ENCODE data around the gene SEMA4F. TPM values are rescaled to one million over a fixed set of nuclear protein-coding genes. Genes with fewer than 3 reads are reported as not detected.

The SEMA4F gene
- polyA plus RNA-seq, 1 donor (not counting 4 experiments of a cell fraction or from before 2014, with no cell fraction given) = 8.0 TPM

DNA sequence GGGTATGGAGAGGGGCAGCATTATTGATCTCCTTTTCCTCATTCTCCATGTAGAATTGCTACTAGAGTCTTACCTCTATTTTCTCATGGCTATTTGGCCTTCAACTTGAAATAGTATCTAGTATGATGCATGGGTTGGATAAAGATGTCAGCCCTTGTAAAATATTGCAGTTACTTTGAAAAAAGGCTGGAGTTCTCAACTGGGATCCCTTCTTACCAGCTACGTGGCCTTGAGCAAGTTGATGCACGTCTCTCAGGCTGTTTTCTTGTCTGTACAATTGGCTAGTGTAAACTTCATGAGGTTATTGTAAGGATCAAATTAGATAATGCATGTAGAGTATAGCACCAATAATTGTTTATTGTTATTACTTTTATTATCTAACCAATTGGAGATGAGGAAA, 50.2 kb downstream of the SEMA4F start:
- dilution Hi-C loops (cut with MboI; ENCODE audit: extremely low pct_ligation_motif_present, low sequenced_read_pairs) = no loop called here

DNA sequence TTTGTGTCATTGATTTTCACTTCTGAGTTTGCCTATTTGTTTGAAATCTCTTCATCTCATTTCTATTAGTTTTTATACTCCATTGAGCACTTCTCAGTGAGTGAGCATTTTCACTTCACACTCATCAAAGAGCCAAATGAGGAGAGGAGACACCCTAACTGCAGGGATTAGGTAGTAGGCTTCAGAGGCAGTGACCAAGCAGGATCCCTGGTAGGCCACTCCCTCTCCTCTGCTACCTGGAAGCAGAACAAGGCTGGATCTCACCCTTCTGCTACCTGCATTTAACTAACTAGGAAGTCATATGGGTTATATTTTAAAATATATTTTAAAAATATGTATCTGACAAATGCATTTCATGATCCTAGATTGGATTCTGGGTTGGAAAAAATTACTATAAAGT, 52.7 kb downstream of the SEMA4F start:
- no peak overlapping the region for H3K27ac ChIP-seq (ENCODE audit: control insufficient read depth, insufficient read depth, low read length)
- dilution Hi-C loops (cut with MboI; ENCODE audit: extremely low pct_ligation_motif_present, low sequenced_read_pairs) = no loop called here
- no peak for FAIRE-seq
- TF ChIP-seq EZH2 (IDR thresholded peaks at IDR 0.05; ENCODE audit: low read length) = no peak
- no peaks in the 10 kb centered on the region for H3K79me2 ChIP-seq (ENCODE audit: control insufficient read depth, insufficient read depth, low read length)
- no peaks in the 10 kb centered on the region for H3K9me3 ChIP-seq (ENCODE audit: control insufficient read depth, low read depth, low read length)
- no peak for DNase-seq (ENCODE audit: low read depth, low spot score)
- H4K20me1 ChIP-seq (ENCODE audit: control insufficient read depth, extremely low read depth, insufficient read depth, low read length) = no peaks in the 10 kb centered on the region
- H3K4me2 ChIP-seq (ENCODE audit: control insufficient read depth, extremely low read depth, insufficient read depth, low read depth, low read length) = no peak overlapping the region
- H2AFZ ChIP-seq (ENCODE audit: control insufficient read depth, low read length) = no peak overlapping the region
- H3K27me3 ChIP-seq (ENCODE audit: control insufficient read depth, extremely low read depth, insufficient read depth, low read length) = no peaks in the 10 kb centered on the region
- no peak overlapping the region for H3K9ac ChIP-seq (ENCODE audit: control insufficient read depth, extremely low read depth, insufficient read depth, low read length)
- H3K9me1 ChIP-seq (ENCODE audit: control insufficient read depth, extremely low read depth, insufficient read depth, low read length) = no peaks in the 10 kb centered on the region
- no peak overlapping the region for H3K4me3 ChIP-seq (ENCODE audit: control insufficient read depth in 2 of 3, extremely low read depth in 1 of 3, insufficient read depth in 2 of 3, low read depth in 1 of 3, low read length in 3 of 3)
- H3K36me3 ChIP-seq (ENCODE audit: control insufficient read depth in 2 of 2, extremely low read depth in 1 of 2, insufficient read depth in 2 of 2, low read length in 2 of 2) = no peaks in the 10 kb centered on the region
- peaks cover 8% of the 10 kb centered on the region for H3K4me1 ChIP-seq (ENCODE audit: control insufficient read depth, extremely low read depth, insufficient read depth, low read length)

More for the DNA sequence above, 50.2 kb downstream of the SEMA4F start:
- H3K27ac ChIP-seq (ENCODE audit: control insufficient read depth, insufficient read depth, low read length) = no peak overlapping the region
- H3K9me3 ChIP-seq (ENCODE audit: control insufficient read depth, low read depth, low read length) = no peaks in the 10 kb centered on the region
- H3K4me2 ChIP-seq (ENCODE audit: control insufficient read depth, extremely low read depth, insufficient read depth, low read depth, low read length) = no peak overlapping the region
- H2AFZ ChIP-seq (ENCODE audit: control insufficient read depth, low read length) = no peak overlapping the region
- no peak for DNase-seq (ENCODE audit: low read depth, low spot score)
- H3K4me1 ChIP-seq (ENCODE audit: control insufficient read depth, extremely low read depth, insufficient read depth, low read length) = peaks cover 8% of the 10 kb centered on the region
- H3K36me3 ChIP-seq (ENCODE audit: control insufficient read depth in 2 of 2, extremely low read depth in 1 of 2, insufficient read depth in 2 of 2, low read length in 2 of 2) = no peaks in the 10 kb centered on the region
- H3K9ac ChIP-seq (ENCODE audit: control insufficient read depth, extremely low read depth, insufficient read depth, low read length) = no peak overlapping the region
- H3K9me1 ChIP-seq (ENCODE audit: control insufficient read depth, extremely low read depth, insufficient read depth, low read length) = no peaks in the 10 kb centered on the region
- no peaks in the 10 kb centered on the region for H4K20me1 ChIP-seq (ENCODE audit: control insufficient read depth, extremely low read depth, insufficient read depth, low read length)
- FAIRE-seq = no peak
- no peaks in the 10 kb centered on the region for H3K79me2 ChIP-seq (ENCODE audit: control insufficient read depth, insufficient read depth, low read length)
- TF ChIP-seq, protein P1, sequence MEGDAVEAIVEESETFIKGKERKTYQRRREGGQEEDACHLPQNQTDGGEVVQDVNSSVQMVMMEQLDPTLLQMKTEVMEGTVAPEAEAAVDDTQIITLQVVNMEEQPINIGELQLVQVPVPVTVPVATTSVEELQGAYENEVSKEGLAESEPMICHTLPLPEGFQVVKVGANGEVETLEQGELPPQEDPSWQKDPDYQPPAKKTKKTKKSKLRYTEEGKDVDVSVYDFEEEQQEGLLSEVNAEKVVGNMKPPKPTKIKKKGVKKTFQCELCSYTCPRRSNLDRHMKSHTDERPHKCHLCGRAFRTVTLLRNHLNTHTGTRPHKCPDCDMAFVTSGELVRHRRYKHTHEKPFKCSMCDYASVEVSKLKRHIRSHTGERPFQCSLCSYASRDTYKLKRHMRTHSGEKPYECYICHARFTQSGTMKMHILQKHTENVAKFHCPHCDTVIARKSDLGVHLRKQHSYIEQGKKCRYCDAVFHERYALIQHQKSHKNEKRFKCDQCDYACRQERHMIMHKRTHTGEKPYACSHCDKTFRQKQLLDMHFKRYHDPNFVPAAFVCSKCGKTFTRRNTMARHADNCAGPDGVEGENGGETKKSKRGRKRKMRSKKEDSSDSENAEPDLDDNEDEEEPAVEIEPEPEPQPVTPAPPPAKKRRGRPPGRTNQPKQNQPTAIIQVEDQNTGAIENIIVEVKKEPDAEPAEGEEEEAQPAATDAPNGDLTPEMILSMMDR (optimal IDR thresholded peaks at IDR 0.05 in 1 of 3, IDR thresholded peaks at IDR 0.05 in 1 of 3, conservative IDR thresholded peaks at IDR 0.05 in 1 of 3; ENCODE audit: extremely low read depth in 1 of 3, insufficient read depth in 2 of 3, low read length in 3 of 3) = no peak
- TF ChIP-seq EZH2 (IDR thresholded peaks at IDR 0.05; ENCODE audit: low read length) = no peak
- H3K27me3 ChIP-seq (ENCODE audit: control insufficient read depth, extremely low read depth, insufficient read depth, low read length) = no peaks in the 10 kb centered on the region
- no peak overlapping the region for H3K4me3 ChIP-seq (ENCODE audit: control insufficient read depth in 2 of 3, extremely low read depth in 1 of 3, insufficient read depth in 2 of 3, low read depth in 1 of 3, low read length in 3 of 3)

DNA sequence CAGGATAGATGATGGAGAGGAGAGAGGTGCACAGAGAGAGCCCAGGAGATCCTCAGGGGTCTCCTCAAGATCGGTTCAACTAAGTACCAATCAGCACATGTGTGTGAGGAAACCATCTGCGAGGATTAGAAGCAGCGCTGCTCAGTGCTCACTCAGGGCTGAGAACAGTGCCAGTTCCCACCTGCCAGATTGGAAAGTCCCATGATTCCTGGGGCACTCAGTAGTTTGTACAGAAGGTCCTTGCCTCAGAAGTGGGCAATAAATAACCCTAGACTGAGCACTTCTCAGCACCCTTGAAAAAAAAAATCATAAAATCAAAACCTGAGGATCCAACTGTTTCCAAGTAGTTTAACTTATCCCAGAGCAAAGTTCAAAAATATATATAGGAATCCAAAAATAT, 53.8 kb downstream of the SEMA4F start:
- no peak overlapping the region for H3K4me2 ChIP-seq (ENCODE audit: control insufficient read depth, extremely low read depth, insufficient read depth, low read depth, low read length)
- no peaks in the 10 kb centered on the region for H3K9me3 ChIP-seq (ENCODE audit: control insufficient read depth, low read depth, low read length)
- H3K36me3 ChIP-seq (ENCODE audit: control insufficient read depth in 2 of 2, extremely low read depth in 1 of 2, insufficient read depth in 2 of 2, low read length in 2 of 2) = no peaks in the 10 kb centered on the region
- TF ChIP-seq EZH2 (IDR thresholded peaks at IDR 0.05; ENCODE audit: low read length) = no peak
- TF ChIP-seq, protein P1 (optimal IDR thresholded peaks at IDR 0.05 in 1 of 3, IDR thresholded peaks at IDR 0.05 in 1 of 3, conservative IDR thresholded peaks at IDR 0.05 in 1 of 3; ENCODE audit: extremely low read depth in 1 of 3, insufficient read depth in 2 of 3, low read length in 3 of 3) = no peak
- H3K4me3 ChIP-seq (ENCODE audit: control insufficient read depth in 2 of 3, extremely low read depth in 1 of 3, insufficient read depth in 2 of 3, low read depth in 1 of 3, low read length in 3 of 3) = no peak overlapping the region
- no peak overlapping the region for H2AFZ ChIP-seq (ENCODE audit: control insufficient read depth, low read length)
- peaks cover 15% of the 10 kb centered on the region for H3K4me1 ChIP-seq (ENCODE audit: control insufficient read depth, extremely low read depth, insufficient read depth, low read length)
- H3K9ac ChIP-seq (ENCODE audit: control insufficient read depth, extremely low read depth, insufficient read depth, low read length) = no peak overlapping the region
- DNase-seq (ENCODE audit: low read depth, low spot score) (no peak), FAIRE-seq (no peak)
- H3K79me2 ChIP-seq (ENCODE audit: control insufficient read depth, insufficient read depth, low read length) = no peaks in the 10 kb centered on the region
- dilution Hi-C loops (cut with MboI; ENCODE audit: extremely low pct_ligation_motif_present, low sequenced_read_pairs) = no loop called here
- H3K9me1 ChIP-seq (ENCODE audit: control insufficient read depth, extremely low read depth, insufficient read depth, low read length) = no peaks in the 10 kb centered on the region
- no peak overlapping the region for H3K27ac ChIP-seq (ENCODE audit: control insufficient read depth, insufficient read depth, low read length)
- no peaks in the 10 kb centered on the region for H4K20me1 ChIP-seq (ENCODE audit: control insufficient read depth, extremely low read depth, insufficient read depth, low read length)
- no peaks in the 10 kb centered on the region for H3K27me3 ChIP-seq (ENCODE audit: control insufficient read depth, extremely low read depth, insufficient read depth, low read length)

All from keratinocyte (primary cell).